ENCODE data around the gene CYP1A2.
"Not testable (repeated sequence)": the region's sequence is repeated elsewhere in the genome, so short reads cannot be mapped to it uniquely, and the experiment has no call there.

CYP1A2 gene, protein sequence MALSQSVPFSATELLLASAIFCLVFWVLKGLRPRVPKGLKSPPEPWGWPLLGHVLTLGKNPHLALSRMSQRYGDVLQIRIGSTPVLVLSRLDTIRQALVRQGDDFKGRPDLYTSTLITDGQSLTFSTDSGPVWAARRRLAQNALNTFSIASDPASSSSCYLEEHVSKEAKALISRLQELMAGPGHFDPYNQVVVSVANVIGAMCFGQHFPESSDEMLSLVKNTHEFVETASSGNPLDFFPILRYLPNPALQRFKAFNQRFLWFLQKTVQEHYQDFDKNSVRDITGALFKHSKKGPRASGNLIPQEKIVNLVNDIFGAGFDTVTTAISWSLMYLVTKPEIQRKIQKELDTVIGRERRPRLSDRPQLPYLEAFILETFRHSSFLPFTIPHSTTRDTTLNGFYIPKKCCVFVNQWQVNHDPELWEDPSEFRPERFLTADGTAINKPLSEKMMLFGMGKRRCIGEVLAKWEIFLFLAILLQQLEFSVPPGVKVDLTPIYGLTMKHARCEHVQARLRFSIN

DNA sequence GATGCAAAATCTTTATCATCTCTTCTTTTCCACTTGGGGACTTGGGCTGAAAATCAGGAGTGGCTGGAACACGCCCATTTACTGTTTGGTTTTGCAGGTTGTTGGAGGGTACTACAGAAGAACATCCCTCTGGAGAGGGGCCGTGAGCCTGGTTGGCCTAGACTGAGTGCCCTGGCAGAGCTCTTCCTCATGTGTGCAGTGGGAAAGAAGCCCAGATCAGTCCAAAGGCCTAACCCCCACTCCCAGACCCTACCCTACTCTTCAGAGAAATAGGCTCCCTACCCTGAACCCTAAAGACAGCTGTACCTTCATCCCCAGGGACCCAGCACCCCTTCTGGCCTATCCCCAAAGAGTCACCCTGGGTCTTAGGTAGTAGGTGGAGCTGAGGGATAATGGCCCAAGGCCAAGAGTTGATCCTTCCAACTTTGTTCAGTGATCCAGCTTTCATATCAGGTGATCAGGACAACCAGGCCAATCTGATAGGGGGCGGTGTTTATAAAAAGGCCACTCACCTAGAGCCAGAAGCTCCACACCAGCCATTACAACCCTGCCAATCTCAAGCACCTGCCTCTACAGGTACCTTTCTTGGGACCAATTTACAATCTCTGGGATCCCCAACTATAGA lies at the start of gene CYP1A2:
Gene CYP1A2 (plus strand): TSS at position 524 of the 625 bp plus-strand sequence. CDS start 894 bp downstream, outside the sequence.
- no peak for DNase-seq (ENCODE audit: low read depth)

DNA sequence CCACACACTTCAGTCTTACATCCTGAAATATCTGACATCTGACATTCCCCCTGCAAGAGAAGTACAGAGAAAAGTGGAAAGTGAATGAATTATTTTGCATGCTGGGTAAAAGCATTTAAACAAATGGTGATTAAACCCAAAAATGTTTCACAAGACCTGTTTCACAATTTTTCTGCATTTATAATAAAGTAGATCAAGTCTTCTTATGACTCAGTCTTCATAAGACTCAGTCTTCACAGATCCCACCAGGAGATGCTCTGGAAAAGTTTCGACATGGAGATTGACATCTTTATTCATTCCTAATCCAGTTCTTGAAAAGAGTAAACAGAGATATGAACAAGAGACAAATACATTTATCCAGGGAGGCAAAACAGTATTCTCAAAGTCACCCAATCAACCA lies 39.6 kb upstream of the CYP1A2 start:
- DNase-seq (ENCODE audit: low read depth), result peak; percentile 30

DNA sequence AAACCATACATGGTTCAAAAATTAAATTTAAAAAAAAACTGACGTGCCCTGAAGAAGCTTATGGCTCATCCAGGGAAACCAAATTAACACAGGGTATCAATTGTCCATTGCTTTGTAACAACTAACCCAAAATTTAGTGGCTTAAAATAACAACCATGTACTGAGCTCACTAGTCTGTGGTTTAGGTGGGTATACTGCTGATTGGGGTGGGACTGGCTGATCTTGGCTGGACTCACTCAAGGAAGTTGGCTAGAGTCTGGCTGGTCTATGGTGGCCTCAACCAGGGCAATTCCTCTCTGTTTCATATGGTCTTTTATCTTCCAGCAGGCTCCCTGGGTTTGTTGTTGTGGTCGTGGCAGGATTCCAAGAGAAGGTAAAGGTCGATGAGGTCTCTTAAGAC lies 38.8 kb upstream of the CYP1A2 start:
- no peak for DNase-seq (ENCODE audit: low read depth)

DNA sequence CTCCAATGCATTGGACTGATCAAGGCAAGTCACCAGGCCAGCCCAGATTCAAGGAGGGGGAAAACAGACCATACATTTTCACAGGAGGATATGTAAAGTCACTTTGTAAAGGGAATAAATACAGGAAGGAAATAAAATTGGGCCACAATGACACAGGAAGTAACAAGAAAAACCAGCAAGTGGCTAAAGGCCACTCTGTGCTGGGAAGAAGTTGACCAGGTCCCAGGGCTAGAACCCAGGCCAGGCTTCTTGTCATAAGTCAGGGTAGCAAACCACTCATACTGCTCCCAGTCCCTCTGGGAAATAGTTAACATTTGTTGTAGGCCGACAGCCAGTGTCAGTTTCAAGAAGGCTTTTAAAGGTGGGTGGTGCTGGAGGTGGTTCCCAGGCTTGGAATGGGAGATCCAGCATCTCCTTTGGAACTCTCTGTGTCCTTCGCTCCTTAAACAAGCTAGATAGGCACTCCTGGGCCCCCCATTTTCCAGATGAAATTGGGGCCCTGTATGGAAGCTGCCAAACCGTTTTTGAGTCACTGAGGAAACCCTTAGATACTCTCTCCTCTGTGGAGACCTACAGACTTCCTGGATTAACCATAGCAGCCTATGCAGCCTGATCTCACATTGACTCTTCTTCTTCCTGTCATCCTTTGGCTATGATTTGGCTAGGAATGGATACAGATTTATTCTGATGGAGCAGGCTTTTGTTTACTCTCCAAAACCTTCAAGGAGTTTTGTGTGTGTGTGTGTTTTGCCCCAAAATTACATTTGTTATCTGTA lies 38.1 kb upstream of the CYP1A2 start:
- no peak for DNase-seq (ENCODE audit: low read depth)

DNA sequence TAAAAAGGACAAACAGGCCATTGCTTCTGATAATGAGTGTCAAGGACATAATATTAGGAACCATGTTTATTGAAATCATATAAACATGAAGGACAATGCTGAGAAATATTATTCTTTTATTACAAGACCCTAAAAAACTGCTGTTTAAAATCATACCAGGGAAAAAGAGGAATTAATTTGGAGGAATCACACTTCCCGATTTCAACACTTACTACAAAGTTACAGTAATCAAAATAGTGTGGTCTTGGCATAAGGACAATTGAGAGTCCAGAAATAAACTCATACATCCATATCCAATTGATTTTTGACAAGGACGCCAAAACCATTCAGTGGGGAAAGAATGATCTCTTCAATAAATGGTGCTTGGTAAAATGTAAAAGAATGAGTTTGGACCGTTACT lies 36.3 kb upstream of the CYP1A2 start:
- DNase-seq (ENCODE audit: low read depth), result no peak

DNA sequence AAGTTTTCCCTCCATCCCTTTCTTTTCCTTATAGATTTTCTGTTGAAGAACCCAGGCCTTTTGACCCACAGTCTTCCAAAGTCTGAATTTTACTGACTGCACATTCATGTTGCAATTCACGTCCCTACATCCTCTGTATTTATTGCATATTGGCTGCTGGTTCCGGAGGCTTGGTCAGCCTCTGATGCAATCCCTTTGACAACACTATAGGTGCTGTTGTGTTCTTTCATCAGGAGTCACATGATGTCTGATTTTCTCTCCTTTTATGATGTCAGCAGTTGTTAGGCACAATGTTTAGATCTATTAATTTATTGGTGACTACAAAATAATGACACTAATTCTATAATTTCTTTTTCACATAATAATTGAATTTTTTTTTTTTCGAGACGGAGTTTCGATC lies 32.0 kb upstream of the CYP1A2 start:
- DNase-seq (ENCODE audit: low read depth), result no peak

DNA sequence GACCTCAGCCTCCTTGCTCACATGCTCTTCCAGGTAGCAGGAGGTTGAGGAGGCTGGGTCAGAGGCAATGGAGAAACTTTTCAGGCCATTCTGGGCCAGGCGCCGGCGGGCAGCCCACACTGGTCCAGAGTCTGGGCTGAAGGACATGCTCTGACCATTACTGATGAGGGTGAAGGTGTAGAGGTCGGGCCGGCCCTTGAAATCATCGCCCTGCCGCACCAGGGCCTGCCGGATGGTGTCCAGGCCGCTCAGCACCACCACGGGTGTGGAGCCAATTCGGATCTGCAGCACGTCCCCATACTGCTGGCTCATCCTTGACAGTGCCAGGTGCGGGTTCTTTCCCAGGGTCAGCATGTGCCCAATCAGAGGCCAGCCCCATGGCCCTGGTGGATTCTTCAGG lies 26.1 kb upstream of the CYP1A2 start:
- no peak for DNase-seq (ENCODE audit: low read depth)

DNA sequence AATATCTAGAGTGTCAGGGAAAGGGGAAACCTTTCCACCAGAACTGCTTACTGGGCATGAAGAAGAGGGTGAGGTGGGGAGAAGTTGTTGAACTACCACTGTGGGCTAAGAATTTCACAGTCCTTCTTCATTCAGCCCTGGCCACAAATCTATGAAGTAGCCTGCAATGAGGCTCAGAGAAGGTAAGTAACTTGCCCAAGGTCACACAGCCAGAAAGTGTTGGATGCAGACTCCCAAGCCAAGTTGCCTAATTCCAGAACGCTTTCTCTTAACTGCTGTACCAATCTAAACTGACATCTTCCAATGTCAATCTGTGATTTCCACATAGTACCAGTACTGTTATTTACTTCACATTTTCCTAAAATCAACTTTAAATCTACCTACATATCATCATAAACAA lies 25.5 kb upstream of the CYP1A2 start:
- DNase-seq (ENCODE audit: low read depth), result no peak

DNA sequence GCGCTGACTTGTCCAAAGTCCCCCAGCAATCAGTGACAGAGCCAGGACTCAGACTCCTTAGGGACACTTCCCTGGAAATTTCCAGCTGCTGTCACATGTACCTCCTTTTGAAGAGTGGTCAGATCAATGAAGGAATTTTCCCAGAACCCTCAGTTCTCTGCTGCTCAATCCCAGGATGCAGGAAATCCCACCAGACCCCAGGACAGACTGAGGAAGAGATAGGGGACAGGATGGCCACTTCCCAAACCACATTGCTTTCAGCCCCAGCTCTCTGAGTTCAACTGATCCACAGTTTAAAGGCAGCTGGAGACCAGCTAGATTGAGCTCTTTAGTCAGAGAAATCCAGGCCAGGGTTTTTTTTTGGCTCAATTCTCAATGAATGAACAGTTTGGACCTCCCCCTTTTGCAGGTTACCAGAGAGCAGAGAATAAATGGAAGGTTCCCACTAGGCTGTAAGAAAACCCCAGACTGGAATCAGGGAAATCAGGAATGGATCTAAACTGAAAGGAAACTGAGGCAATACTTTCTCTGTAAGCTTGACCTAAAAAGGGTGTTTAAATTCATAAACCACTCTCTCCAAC lies 24.8 kb upstream of the CYP1A2 start:
- peak; percentile 23 for DNase-seq (ENCODE audit: low read depth)

DNA sequence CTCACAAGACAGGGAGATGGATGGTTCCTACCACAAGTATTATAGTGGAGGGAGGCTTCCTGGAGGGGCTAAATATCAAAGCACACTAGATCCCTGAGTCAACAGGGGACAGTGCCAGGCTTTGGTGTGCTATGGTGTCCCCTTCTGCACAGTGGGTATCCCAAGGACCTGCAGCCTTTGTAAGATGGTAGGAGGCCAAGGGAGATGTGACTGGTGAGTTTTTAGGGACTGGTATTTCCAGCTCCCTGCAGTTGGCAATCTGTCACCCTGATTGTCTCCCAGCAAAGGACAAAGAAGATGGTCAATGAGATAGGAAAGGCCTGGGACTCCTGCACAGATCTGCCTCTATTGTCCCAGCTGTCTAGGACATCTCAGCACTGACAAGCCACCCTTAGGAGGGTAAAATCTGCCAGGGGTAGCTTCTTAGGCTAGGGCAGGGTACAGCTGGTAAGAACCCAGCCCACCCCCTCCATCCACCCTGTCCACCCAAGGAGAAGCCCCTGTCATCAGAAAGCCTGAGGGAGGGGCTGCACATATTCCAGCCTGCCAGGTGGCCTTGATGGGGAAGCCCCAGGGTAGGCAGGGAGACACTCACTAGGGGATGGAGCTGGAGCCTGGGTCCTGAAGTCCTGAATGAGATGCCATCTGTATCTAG lies 23.9 kb upstream of the CYP1A2 start:
- no peak for DNase-seq (ENCODE audit: low read depth)

DNA sequence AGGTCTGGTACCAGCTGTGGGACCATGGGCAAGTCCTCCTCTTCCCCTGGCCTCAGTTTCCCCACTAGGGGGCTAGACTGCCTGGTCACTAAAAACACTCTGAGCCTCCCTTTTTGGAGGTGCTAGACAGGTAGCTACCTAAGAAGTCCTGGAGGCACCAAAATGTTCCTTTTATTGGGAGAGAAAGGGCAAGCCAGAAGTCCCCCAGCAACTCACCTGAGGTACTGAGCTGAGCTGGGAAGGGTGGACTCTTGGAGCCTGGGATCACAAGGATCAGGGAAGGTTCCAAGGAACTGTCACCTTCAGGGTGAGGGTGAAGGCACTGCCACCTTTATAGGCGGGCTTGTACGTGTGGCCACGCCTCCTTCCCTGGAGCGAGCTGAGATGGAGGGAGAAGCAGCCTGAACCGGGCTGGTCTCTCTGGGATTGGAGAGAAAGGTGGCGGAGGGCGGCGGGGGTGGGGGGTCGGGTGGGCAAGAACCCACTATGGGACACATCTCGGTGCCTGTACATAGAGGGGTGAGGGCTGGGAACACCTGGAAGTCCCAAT lies 23.3 kb upstream of the CYP1A2 start, which contains the start of gene CYP1A1:
Gene CYP1A1 (minus strand): TSS at position 304 of the 550 bp plus-strand sequence. CDS start 2,431 bp downstream, outside the sequence.
- no peak for DNase-seq (ENCODE audit: low read depth)

DNA sequence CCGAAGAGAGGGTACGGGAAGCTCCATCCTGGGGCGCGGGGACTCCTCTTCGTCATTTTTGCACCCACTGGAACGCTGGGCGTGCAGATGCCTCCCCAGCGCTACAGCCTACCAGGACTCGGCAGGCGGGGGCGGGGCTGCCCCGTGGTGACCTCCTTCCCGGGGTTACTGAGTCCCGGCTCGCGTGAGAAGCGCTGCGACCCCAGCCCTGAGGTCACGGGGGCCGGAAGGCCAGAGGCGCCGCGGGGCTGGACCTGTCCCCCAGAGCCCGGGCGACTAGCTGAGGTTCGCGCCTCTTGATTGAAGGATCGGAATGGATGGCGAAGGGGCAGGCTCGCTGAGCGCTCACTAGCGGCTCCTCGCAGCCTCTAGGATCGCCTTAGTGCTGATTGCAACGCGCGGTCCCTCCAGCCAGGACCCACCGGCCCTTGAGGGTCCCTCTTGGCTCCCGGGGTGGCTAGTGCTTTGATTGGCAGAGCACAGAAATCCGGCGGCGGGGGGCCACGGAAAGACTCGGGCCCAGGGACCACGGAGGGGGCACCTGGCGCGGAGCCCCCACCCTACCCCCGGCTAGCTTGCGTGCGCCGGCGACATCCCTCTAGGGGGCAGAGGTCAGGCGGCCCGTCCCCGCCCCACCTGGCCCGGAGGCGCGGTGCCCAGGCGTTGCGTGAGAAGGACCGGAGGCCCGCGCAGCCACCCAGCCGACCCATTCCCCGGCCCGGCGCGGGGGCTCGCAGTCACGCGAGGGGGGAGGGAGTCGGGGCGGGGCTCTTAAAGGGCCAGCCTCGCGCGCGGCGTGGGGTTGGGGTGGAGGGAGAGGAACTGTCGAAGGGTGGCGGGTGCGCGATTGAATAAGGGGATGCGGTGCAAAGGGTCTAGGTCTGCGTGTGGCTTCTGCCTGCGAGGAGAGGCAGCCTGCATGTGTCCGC lies 22.5 kb upstream of the CYP1A2 start:
- no peak for DNase-seq (ENCODE audit: low read depth)

DNA sequence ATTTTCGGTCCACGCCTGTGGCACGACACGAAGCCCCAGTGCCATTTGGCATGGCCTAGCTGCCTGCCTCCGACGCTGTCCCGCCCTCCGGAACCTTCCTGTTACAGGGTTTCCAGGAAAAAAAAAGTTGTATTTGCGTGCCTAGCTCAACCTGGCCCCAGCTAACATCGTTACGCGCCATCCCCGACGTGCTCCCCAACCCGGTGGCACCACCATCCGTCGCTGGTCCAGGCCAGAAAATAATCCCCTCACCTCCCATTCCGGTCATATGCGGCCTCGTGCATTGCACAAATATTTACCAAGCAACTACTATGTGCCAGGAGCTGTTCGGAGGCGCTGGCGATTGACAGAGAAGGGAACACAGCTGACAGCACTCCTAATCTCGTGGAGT lies 21.9 kb upstream of the CYP1A2 start:
- DNase-seq (ENCODE audit: low read depth), result no peak

DNA sequence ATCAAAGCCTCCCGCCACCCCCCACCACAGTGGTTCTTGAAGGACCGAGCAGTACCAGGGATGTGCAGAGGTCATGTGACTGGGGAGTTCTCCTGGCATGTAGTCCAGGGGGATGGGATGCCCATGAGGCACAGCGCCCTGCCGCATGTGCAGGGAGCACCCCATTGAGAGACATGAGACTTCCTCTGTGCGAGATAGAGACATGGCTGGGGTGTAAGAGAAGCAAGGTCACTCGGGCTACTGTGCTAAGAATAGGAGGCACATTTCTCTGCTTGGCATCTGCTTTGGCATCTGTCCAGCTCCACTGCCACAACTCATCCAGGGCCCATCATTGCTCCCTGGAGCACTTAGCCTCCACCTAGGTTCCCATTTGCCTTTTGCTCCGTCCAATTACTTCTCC lies 20.9 kb upstream of the CYP1A2 start:
- no peak for DNase-seq (ENCODE audit: low read depth)

DNA sequence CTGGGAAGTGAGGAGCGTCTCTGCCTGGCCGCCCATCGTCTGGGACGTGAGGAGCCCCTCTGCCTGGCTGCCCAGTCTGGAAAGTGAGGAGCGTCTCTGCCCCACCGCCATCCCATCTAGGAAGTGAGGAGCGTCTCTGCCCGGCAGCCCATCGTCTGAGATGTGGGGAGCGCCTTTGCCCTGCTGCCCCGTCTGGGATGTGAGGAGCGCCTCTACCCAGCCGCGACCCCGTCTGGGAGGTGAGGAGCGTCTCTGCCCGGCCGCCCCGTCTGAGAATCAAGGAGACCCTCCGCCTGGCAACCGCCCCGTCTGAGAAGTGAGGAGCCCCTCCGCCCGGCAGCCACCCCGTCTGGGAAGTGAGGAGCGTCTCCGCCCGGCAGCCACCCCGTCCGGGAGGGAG lies 19.9 kb upstream of the CYP1A2 start:
- not testable (repeated sequence) for DNase-seq (ENCODE audit: low read depth)

DNA sequence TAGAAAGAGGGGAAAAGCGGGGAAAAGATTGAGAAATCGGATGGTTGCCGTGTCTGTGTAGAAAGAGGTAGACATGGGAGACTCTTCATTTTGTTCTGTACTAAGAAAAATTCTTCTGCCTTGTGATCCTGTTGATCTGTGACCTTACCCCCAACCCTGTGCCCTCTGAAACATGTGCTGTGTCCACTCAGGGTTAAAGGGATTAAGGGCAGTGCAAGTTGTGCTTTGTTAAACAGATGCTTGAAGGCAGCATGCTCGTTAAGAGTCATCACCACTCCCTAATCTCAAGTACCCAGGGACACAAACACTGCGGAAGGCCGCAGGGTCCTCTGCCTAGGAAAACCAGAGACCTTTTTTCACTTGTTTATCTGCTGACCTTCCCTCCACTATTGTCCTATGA lies 19.3 kb upstream of the CYP1A2 start:
- not testable (repeated sequence) for DNase-seq (ENCODE audit: low read depth)

DNA sequence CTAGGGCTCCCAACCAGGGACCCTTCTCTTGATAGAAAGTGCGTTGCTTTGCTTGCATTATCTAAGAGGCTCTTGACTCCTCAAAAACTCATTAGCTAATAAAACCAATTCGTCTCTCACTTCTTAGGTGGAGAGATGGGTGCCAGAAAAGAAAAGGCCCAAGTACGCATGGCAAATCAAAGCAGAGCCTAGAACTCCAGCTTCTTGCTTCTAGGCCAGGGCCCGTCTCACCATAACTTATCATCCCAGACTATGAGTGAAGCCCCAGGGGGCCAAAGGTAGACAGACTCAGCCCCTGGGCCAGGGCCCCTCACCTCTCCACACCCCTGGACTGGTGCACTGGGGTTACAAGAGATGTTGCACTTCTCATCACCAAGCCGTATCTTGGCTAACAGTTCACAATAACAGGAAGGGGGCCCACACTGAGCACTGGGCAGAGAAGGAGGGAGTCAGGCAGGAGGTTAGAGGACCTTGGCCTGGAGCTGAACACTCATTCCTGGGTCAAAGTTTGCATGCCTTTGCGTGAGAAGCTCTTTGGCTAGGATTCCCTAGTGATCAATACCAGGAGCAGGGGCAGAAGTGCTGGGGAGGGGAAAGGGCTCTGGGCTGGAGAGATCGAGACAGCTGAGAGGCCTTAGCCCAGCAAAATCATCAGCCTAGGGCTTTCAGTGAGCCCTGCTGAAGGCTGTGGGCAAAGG lies 17.9 kb upstream of the CYP1A2 start:
- no peak for DNase-seq (ENCODE audit: low read depth)

DNA sequence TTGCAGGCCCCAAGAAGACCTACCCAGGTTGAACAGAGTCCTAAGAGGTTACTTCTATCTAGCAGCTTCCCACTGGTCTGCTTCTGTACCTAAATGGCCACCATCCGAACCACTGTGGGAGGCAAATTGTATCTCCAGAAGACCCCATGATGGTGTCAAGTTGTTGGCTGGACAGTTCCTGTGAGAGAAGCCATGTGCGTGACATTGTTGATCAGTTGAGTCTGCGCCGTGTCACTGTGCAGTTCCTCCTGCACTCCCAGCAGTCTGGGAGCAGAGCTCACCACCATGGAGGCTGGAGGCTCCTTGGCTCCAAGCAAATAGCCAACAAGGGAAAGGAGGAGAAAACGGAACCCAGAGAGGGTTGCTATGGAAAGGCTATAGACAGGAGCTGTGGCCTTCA lies 15.8 kb upstream of the CYP1A2 start:
- no peak for DNase-seq (ENCODE audit: low read depth)

DNA sequence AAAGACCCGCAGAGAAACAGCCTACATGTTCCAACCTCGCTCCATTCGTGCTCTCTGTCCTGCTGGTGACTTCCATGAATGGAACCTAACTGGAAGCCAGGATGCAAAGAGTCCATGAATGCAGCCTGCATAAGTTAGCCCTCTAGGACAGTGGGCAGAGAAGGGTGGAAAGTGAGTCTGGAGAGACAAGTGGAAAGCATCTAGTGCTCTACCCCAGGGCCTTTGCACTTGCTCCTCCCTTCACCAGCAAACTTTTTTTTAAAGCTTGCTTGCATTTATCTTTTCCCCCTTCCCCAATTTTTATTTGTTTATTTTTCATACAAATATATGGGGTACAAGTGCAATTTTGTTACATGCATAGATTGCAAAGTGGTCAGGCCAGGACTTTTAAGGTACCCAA lies 15.4 kb upstream of the CYP1A2 start:
- no peak for DNase-seq (ENCODE audit: low read depth)

DNA sequence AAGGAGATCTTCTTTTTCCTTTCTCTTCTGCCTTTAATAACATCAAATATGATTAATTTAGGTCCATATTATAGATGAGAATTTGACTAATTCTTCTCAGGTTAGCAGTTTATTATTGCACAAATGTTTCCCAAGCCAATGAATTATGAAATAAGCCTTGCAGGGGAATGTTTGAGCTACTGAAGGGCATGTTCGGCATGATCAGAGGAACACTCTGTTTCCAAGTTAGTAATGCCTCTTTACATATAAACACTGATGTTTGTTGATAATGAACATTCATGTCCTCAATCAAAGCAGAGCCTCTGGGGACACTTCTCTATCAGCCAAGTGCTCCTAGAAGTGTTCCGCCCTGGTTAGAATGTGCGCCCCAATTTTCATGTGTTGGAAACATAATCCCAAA lies 13.3 kb upstream of the CYP1A2 start:
- DNase-seq (ENCODE audit: low read depth), result no peak
